Chondrocyte (in vitro differentiated cells): ENCODE measurements around the gene TRAPPC10. TPM values are rescaled to one million over a fixed set of nuclear protein-coding genes. Genes with fewer than 3 reads are reported as not detected.

ENCODE experiments used
- DNase-seq: peaks from one replicate; pipeline ENCODE4 v3.0.0; 2021; ENCODE audit warnings: mixed read lengths, low spot score
- H3K27ac Mint-ChIP-seq: one replicate; pipeline ENCODE4 v1.8.0; 2021; ENCODE audit warnings: mild to moderate bottlenecking, moderate library complexity, mixed read lengths; ENCODE audit not compliant: unreplicated experiment
- H3K27me3 Mint-ChIP-seq: 2 replicates; pipeline ENCODE4 v1.8.0; 2021; ENCODE audit warnings: low read depth, mixed read lengths
- H3K36me3 Mint-ChIP-seq: 2 replicates; pipeline ENCODE4 v1.8.0; 2021; ENCODE audit warnings: low read depth, mixed read lengths
- H3K4me1 Mint-ChIP-seq: 2 replicates; pipeline ENCODE4 v1.8.0; 2021; ENCODE audit warnings: low read depth, mild to moderate bottlenecking, mixed read lengths
- H3K4me3 Mint-ChIP-seq: one replicate; pipeline ENCODE4 v1.8.0; 2021; ENCODE audit warnings: mild to moderate bottlenecking, moderate library complexity, mixed read lengths; ENCODE audit not compliant: unreplicated experiment
- H3K9me3 Mint-ChIP-seq: 2 replicates; pipeline ENCODE4 v1.8.0; 2021; ENCODE audit warnings: low read depth, mixed read lengths
- CTCF ChIP-seq: fragments of 200-600 bp; sonication (generic); IDR thresholded peaks from 2 replicates; pipeline ENCODE4 v1.5.0; 2021; ENCODE audit warnings: antibody characterized with exemption, mild to moderate bottlenecking, moderate library complexity
- total RNA-seq: library from RNA; stranded (reverse); gene quantifications from 3 replicates; pipeline ENCODE4 v1.2.1, GENCODE V29; 2021

Gene TRAPPC10
- total RNA-seq, 1 donor from 2014 or later: 31.0 TPM

- Mint-ChIP-seq H3K4me1 (no peaks in the 10 kb centered on the region), H3K27ac (no peak overlapping the region), H3K27me3 (no peaks in the 10 kb centered on the region), H3K4me3 (no peak overlapping the region), H3K9me3 (no peaks in the 10 kb centered on the region), H3K36me3 (peaks cover 6% of the 10 kb centered on the region)
- no peak for TF ChIP-seq CTCF
- no peak for DNase-seq
Measured at GRCh38 chr21:43972850-43973633, 39.1 kb upstream of the TRAPPC10 start.

- Mint-ChIP-seq H3K27me3 (no peaks in the 10 kb centered on the region), H3K4me1 (no peaks in the 10 kb centered on the region)
- no peak for TF ChIP-seq CTCF
Measured at GRCh38 chr21:43973634-43973955, 38.5 kb upstream of the TRAPPC10 start.

GRCh38 chr21:43974791-43975468, 37.2 kb upstream of the TRAPPC10 start:
- Mint-ChIP-seq H3K27me3 (no peaks in the 10 kb centered on the region), H3K27ac (peak overlapping the region; percentile 8), H3K9me3 (no peaks in the 10 kb centered on the region), H3K36me3 (peaks cover 3% of the 10 kb centered on the region), H3K4me1 (peaks cover 2% of the 10 kb centered on the region), H3K4me3 (no peak overlapping the region)
- DNase-seq: no peak
- TF ChIP-seq CTCF: no peak

More at GRCh38 chr21:43973634-43973955, 38.5 kb upstream of the TRAPPC10 start:
- H3K4me3 Mint-ChIP-seq: no peak overlapping the region
- H3K27ac Mint-ChIP-seq: no peak overlapping the region
- DNase-seq: no peak
- peaks cover 6% of the 10 kb centered on the region for H3K36me3 Mint-ChIP-seq
- no peaks in the 10 kb centered on the region for H3K9me3 Mint-ChIP-seq

GRCh38 chr21:43975469-43976098, 36.5 kb upstream of the TRAPPC10 start:
- no peaks in the 10 kb centered on the region for H3K27me3 Mint-ChIP-seq
- no peak overlapping the region for H3K27ac Mint-ChIP-seq
- no peak overlapping the region for H3K4me3 Mint-ChIP-seq
- TF ChIP-seq CTCF: peak; percentile 95
- H3K9me3 Mint-ChIP-seq: no peaks in the 10 kb centered on the region
- H3K4me1 Mint-ChIP-seq: peaks cover 2% of the 10 kb centered on the region
- no peak for DNase-seq
- H3K36me3 Mint-ChIP-seq: peaks cover 3% of the 10 kb centered on the region

GRCh38 chr21:43976661-43977060, 35.4 kb upstream of the TRAPPC10 start:
- Mint-ChIP-seq H3K9me3 (no peaks in the 10 kb centered on the region), H3K4me3 (no peak overlapping the region), H3K36me3 (peaks cover 5% of the 10 kb centered on the region), H3K27me3 (no peaks in the 10 kb centered on the region), H3K4me1 (peaks cover 2% of the 10 kb centered on the region), H3K27ac (no peak overlapping the region)
- no peak for TF ChIP-seq CTCF
- no peak for DNase-seq
